ENCODE results near the gene SLC35F3. TPM values are rescaled to one million over a fixed set of nuclear protein-coding genes. Genes with fewer than 3 reads are reported as not detected.

Gene SLC35F3
- total RNA-seq, 6 experiments from 2014 or later = not detected

DNA sequence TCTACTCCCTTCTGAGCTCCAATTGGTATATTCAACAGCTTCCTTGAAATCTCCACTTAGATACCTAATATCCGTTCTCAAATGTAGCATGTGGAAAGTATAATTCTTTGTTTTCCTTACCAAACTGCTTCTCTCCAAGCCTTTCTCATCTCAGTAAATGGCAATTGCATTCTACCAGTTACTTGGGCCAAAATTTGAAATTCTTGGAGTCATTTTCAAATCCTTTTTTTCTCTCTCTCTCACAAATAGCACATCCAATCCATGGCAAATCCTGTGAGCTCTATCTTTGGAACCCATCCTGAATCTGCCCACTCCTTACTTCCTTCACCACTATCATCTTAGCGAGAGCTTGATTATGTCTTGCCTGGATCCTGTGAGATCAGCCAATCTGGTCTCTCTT, 39.3 kb upstream of the SLC35F3 start:
- DNase-seq (no peak), ATAC-seq (no peak)
- Histone ChIP-seq H3K4me3 (no peak overlapping the region), H3K36me3 (no peaks in the 10 kb centered on the region), H3K27me3 (no peaks in the 10 kb centered on the region), H3K9me3 (no peaks in the 10 kb centered on the region), H3K27ac (no peak overlapping the region), H3K4me1 (no peaks in the 10 kb centered on the region)
- no peak for TF ChIP-seq POLR2A (IDR thresholded peaks at IDR 0.05)
- TF ChIP-seq, protein P1, sequence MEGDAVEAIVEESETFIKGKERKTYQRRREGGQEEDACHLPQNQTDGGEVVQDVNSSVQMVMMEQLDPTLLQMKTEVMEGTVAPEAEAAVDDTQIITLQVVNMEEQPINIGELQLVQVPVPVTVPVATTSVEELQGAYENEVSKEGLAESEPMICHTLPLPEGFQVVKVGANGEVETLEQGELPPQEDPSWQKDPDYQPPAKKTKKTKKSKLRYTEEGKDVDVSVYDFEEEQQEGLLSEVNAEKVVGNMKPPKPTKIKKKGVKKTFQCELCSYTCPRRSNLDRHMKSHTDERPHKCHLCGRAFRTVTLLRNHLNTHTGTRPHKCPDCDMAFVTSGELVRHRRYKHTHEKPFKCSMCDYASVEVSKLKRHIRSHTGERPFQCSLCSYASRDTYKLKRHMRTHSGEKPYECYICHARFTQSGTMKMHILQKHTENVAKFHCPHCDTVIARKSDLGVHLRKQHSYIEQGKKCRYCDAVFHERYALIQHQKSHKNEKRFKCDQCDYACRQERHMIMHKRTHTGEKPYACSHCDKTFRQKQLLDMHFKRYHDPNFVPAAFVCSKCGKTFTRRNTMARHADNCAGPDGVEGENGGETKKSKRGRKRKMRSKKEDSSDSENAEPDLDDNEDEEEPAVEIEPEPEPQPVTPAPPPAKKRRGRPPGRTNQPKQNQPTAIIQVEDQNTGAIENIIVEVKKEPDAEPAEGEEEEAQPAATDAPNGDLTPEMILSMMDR (IDR thresholded peaks at IDR 0.05) = no peak
- intact Hi-C loops (cut with DNase I) = no loop called here
- WGBS (ENCODE audit: insufficient coverage, low coverage, low lambda C conversion rate, missing lambda C conversion rate) = 78% methylated on average over 2 of the region's 2 CpGs

DNA sequence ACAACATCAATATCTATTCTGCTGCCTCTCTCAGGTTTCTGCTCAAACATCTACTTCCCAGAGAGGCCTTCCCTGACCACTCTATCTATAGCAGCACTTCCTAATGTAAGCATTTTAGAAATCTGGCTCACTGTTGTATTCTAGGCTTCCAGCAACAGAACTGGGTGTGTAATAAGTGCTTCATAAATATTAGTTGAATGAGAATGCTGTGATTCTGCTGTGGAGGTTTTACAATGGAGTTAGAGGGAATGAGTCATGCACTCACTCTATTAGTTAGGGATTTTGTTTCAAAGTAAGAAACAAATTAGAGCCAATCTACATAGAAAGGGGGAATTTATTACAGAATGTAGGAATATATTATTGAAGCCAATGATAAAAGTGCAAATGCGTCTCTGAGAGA, 38.6 kb upstream of the SLC35F3 start:
- WGBS (ENCODE audit: insufficient coverage, low coverage, low lambda C conversion rate, missing lambda C conversion rate) = 67% methylated on average over 1 of the region's 1 CpG
- Histone ChIP-seq H3K4me3 (no peak overlapping the region), H3K9me3 (no peaks in the 10 kb centered on the region), H3K4me1 (no peaks in the 10 kb centered on the region), H3K27me3 (no peaks in the 10 kb centered on the region), H3K27ac (no peak overlapping the region), H3K36me3 (no peaks in the 10 kb centered on the region)
- intact Hi-C loops (cut with DNase I) = no loop called here
- DNase-seq (no peak), ATAC-seq (no peak)
- TF ChIP-seq, protein P1 (IDR thresholded peaks at IDR 0.05) = no peak
- TF ChIP-seq POLR2A (IDR thresholded peaks at IDR 0.05) = no peak

DNA sequence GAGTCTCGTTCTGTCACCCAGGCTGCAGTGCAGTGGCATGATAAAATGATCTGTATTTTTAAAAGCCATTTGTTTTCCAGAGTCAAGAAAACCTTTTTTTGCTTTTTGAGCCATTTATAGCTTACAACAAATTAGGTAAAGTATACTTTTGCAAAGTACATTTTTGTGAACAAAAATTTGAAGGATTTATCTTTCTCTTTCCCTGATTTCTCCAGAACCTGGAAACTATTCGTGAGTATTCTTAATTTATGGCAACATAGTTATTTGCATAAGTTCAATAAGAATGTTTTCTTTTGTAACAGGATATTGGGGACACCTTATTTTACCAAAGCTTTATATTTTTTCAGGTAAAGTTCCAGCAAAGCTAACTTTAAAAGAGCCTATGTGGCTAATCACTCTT, 37.4 kb upstream of the SLC35F3 start:
- Histone ChIP-seq H3K27me3 (no peaks in the 10 kb centered on the region), H3K4me1 (no peaks in the 10 kb centered on the region), H3K27ac (no peak overlapping the region), H3K9me3 (no peaks in the 10 kb centered on the region), H3K36me3 (no peaks in the 10 kb centered on the region), H3K4me3 (no peak overlapping the region)
- intact Hi-C loops (cut with DNase I) = no loop called here
- no peak for DNase-seq
- 28% methylated on average over 2 of the region's 2 CpGs for WGBS (ENCODE audit: insufficient coverage, low coverage, low lambda C conversion rate, missing lambda C conversion rate)
- TF ChIP-seq, protein P1 (IDR thresholded peaks at IDR 0.05) = no peak
- TF ChIP-seq POLR2A (IDR thresholded peaks at IDR 0.05) = no peak
- no peak for ATAC-seq

DNA sequence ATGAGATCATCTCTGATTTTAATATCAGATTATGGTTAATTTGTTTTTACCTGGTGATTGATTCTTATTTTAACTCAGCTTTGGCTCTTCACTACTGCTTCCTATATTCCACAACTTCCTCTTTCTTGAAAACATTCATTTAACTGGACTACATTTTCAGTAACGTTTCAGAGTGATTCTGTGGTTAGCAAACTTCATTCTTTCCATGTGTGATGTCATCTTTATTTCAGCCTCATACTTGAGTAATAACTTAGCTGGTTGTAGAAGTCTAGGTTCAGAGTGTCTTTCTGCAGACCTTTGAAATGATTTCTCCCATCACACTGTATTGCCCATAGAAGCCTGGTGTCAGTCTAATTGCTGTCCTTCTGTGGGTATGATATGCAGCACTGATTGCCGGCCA, 36.0 kb upstream of the SLC35F3 start:
- Histone ChIP-seq H3K4me3 (no peak overlapping the region), H3K4me1 (no peaks in the 10 kb centered on the region), H3K36me3 (no peaks in the 10 kb centered on the region), H3K27ac (no peak overlapping the region), H3K27me3 (no peaks in the 10 kb centered on the region), H3K9me3 (no peaks in the 10 kb centered on the region)
- TF ChIP-seq, protein P1 (IDR thresholded peaks at IDR 0.05) = no peak
- TF ChIP-seq POLR2A (IDR thresholded peaks at IDR 0.05) = no peak
- ATAC-seq (no peak), DNase-seq (no peak)
- intact Hi-C loops (cut with DNase I) = no loop called here
- 11% methylated on average over 1 of the region's 2 CpGs for WGBS (ENCODE audit: insufficient coverage, low coverage, low lambda C conversion rate, missing lambda C conversion rate)

DNA sequence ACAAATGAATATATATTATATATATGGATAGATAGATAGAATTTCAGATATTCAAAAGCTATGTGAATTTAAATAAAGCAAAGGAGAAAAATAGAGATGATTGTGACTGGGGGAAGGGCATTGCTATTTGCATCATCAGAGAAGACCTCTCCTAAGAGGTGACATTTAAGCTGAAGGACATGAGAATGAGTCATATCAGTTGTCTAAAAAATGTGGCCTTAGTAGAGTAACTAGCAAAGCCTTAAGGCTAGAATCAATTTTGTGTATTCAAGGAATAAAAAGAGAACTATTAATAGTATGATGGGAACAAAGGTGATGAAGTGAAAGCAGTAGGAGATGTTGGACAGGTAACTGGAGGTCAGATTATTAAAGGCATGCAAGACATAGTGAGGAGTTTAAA, 34.8 kb upstream of the SLC35F3 start:
- intact Hi-C loops (cut with DNase I) = no loop called here
- TF ChIP-seq POLR2A (IDR thresholded peaks at IDR 0.05) = no peak
- TF ChIP-seq, protein P1 (IDR thresholded peaks at IDR 0.05) = no peak
- Histone ChIP-seq H3K27me3 (no peaks in the 10 kb centered on the region), H3K36me3 (no peaks in the 10 kb centered on the region), H3K9me3 (no peaks in the 10 kb centered on the region), H3K4me3 (no peak overlapping the region), H3K4me1 (no peaks in the 10 kb centered on the region), H3K27ac (no peak overlapping the region)
- ATAC-seq (no peak), DNase-seq (no peak)

All from right lobe of liver (tissue), 6 donors.